KOPT-K1 (cell line): ENCODE data around the gene ZBTB5.
"Not testable (repeated sequence)": the region's sequence is repeated elsewhere in the genome, so short reads cannot be mapped to it uniquely, and the experiment has no call there.

Experiments used
- H3K27ac ChIP-seq: fragments of 200-600 bp; sonication (generic); 2 replicates; pipeline ENCODE4 v1.5.1; 2016; ENCODE audit warnings: antibody characterized with exemption, mild to moderate bottlenecking, low read depth, low read length; ENCODE audit not compliant: poor library complexity, severe bottlenecking
- H3K36me3 ChIP-seq: fragments of 200-600 bp; sonication (generic); 2 replicates; pipeline ENCODE4 v1.5.1; 2017; ENCODE audit warnings: antibody characterized with exemption, mild to moderate bottlenecking, low read length, moderate library complexity; ENCODE audit not compliant: insufficient read depth
- H3K9me3 ChIP-seq: fragments of 200-600 bp; sonication (generic); 2 replicates; pipeline ENCODE4 v1.5.1; 2017; ENCODE audit warnings: antibody characterized with exemption, low read length, mild to moderate bottlenecking; ENCODE audit not compliant: insufficient read depth, poor library complexity, severe bottlenecking

The ZBTB5 gene

DNA sequence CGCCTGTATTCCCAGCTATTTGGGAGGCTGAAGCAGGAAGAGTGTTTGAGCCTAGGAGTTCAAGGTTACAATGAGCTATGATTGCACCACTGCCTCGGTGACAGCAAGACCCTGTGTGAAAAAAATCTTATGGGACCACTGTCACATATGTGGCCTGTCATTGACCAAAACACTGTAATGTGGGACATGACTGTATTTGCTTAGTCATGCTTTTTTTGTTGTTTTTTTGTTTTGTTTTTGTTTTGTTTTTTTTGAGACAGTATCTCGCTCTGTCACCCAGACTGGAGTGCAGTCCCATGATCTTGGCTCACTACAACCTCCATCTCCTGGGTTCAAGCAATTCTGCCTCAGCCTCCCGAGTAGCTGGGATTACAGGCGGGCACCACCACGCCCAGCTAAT, 34.0 kb upstream of the ZBTB5 start:
- Histone ChIP-seq H3K36me3 (peaks cover 100% of the 10 kb centered on the region), H3K27ac (no peak overlapping the region), H3K9me3 (no peaks in the 10 kb centered on the region)

DNA sequence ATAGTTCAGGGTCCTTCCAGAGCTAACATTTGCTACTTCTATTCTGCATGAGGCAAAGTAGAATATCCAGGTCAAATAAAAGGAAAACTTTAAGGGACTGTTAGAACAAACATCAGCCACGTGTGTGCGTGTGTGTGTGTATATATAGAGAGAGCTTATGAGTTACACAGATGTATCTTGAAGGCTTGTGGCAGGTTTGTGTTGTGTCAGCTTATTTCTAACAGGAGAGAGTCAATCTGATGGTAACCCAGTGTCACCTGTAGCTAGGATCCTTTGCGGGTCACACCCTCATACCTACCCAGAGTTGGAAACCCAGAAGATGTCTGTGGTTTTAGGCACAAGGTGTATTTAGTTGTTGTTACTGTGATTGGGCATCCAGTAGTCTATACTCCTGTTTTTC, 33.2 kb upstream of the ZBTB5 start:
- H3K36me3 ChIP-seq: peaks cover 100% of the 10 kb centered on the region

DNA sequence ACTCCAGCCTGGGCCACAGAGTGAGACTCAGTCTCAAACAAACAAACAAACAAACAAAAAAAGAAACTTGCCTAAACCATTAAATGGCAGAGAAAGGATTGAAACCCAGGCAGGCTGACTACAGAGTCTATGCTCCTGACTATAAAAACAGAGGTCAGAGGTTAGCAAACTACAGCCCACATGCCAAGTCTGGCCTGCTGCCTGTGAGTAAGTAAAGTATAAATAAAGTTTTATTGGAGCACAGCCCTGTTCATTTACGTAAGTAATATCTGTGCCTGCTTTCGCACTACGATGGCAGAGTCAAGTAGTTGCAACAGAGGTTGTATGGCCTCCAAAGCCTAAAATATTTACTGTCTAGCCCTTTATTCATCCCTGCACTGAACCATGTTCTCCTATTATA, 32.1 kb upstream of the ZBTB5 start:
- Histone ChIP-seq H3K9me3 (no peaks in the 10 kb centered on the region), H3K36me3 (peaks cover 100% of the 10 kb centered on the region), H3K27ac (no peak overlapping the region)

More for the DNA sequence above, 33.2 kb upstream of the ZBTB5 start:
- Histone ChIP-seq H3K27ac (no peak overlapping the region), H3K9me3 (no peaks in the 10 kb centered on the region)

DNA sequence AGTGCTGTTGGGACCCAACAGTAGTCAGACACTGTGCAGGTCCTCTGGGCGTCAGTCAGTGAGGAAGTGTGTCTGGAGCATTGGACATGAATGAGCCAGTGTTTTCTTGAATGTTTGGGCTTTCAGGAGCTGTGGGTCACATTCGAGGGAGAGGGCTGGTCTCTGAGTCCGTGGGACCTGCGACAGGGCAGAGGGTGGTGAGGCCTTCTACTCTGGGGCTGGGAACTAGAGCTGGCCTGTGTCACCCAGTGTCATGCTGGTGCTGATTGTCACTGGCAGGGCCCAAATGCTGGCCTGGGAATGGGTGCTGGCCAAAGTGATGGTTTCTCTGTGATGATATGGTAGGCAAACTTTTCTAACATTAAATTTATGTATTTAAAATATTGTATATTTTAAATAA, 30.8 kb upstream of the ZBTB5 start:
- Histone ChIP-seq H3K36me3 (peaks cover 100% of the 10 kb centered on the region), H3K27ac (no peak overlapping the region), H3K9me3 (no peaks in the 10 kb centered on the region)

DNA sequence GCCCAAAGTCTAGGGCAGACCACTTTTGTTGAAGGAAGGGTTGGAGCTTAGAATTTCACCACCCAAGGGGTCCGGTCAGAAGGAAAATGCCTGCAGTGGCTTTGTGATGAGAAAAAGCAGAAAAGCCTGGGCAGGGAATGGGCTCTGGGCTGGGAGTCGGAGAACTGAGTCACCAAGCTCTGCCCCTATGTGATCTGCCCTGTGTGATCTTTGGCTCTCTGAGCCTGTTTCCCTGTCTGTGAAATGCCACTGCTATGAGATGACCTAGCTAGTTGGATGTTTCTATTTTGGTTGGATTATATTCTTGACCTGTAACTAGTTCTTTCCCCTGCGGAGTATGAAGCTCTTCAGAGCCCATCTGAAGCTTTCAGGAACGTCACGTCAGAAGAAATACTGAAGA, 30.3 kb upstream of the ZBTB5 start:
- Histone ChIP-seq H3K36me3 (peaks cover 100% of the 10 kb centered on the region), H3K9me3 (no peaks in the 10 kb centered on the region), H3K27ac (no peak overlapping the region)

DNA sequence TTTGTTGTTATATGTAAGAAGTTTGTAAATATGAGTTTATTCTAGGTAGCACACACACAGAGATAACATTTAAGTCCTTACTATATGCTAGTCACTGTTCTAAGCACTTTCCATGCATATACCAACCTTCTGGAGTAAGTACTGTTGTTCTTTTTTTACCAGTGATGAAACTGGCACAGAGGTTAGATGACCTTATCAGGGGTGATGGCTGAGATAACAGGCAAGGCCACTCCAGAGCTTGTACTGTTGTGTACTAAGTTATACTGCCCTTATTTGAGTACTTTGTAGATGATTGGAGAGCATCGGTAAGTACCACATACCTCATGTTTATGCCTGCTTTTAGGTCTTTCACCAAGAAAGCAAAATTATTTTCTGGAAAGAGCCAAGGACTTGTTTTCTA, 26.7 kb upstream of the ZBTB5 start:
- H3K27ac ChIP-seq: no peak overlapping the region
- no peaks in the 10 kb centered on the region for H3K9me3 ChIP-seq
- H3K36me3 ChIP-seq: peaks cover 97% of the 10 kb centered on the region

DNA sequence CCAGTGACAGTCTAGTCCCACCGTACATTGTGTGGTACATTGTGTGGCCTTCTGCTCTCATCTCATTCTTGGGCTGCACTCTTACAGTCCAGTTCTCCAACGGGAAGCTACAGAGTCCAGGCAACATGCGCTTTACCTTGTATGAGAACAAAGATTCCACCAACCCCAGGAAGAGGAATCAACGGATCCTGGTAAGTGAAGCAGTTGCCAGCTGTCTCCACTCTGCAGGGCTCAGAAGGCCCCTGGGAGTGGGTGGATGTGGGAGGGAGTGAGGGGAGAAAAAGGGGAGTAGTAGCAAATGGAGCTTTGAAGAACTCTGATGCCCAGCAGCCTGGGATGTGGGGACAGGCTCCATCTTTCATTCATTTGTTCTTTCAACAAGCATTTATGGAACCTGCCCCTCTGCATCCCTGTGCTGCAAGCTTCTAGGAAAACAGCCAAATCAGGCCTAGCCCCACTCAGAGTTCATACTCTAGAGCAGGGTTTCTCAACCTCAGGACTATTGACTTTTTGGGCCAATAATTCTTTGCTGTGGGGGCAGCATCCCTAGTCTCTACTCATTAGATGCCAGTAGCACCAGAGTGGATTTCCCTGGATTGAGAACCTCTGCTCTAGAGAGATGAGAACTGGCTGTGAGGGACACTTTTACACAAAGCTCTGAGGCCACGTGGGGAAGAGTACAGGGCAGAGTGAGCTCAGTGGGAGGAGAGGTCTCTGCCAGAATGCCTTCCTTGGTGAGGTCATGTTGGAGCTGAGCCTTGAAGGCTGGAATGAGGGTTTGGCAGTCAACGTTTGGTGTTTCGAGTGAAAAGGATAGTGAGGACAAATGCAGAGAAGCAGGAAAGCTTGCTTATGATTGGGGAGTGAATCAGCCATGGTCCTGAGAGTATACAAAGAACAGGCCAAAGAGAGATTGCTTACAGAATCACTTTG, 21.6 kb upstream of the ZBTB5 start:
- Histone ChIP-seq H3K36me3 (peaks cover 46% of the 10 kb centered on the region), H3K27ac (peak overlapping the region; percentile 77), H3K9me3 (no peaks in the 10 kb centered on the region)

DNA sequence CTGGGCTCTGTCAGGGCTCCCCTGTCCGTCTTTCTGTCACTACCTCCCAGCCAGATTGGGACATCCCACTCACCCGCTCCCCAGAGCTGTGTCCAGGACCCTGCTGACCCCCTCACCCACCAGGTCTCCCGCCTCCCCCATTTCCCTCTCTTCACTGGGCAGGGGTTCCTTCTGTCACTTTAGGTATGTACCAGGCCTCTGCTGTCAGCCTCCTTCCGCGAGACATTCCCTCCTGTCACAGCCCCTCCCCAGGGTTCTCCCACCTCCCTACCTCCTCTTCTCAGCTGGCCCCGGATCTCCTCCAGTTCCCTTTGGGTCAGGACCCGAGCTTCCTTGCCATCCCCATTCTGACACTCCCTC, 21.0 kb upstream of the ZBTB5 start:
- no peaks in the 10 kb centered on the region for H3K9me3 ChIP-seq
- H3K27ac ChIP-seq: peak overlapping the region; percentile 77
- H3K36me3 ChIP-seq: peaks cover 40% of the 10 kb centered on the region

DNA sequence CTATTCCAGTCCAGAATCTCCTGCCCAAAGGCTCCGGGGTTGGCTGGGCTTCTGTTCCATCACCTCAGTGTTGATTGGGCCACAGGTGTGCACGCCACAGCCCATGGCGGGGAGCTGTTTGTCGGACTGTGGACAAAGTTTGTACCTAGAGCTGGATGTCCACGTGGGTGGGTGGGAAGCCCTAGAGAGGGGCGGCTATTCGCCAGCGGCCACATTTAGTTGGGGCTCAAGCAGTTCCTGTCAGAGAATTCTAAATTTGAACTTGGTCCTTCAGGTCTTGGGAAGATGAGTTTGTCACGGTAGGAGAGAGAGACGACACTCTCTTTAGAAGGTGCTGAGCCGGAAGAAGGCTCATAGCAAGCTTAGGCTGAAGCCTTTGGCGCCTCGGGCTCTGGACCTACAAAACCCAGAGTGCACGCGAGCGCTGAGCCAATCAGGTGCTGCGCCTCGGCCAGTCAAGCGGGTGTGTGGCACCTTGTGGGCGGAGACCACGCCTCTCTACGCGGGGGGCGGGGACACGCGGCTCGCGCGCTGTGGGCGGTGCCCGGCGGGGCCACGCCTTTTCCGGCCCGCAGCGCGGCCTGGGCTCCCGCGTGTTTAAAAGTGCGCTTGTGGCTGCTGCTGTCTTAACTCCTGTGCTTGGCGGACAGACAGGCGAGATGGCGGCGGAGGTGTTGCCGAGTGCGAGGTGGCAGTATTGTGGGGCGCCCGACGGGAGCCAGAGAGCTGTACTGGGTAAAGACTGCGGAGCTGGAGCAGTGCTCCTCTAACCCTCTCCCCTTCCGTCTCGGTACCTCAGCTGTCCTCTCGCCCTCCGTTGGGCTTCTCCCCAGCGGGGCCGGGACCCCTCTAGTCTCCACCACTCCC, 20.4 kb upstream of the ZBTB5 start, which contains the start of gene POLR1E:
Gene POLR1E (plus strand): TSS at position 560 of the 867 bp plus-strand sequence. CDS start 100 bp downstream, at position 660.
- Histone ChIP-seq H3K9me3 (no peaks in the 10 kb centered on the region), H3K27ac (peak within 1 kb of the TSS; percentile 77), H3K36me3 (peaks cover 34% of the 10 kb centered on the region)

DNA sequence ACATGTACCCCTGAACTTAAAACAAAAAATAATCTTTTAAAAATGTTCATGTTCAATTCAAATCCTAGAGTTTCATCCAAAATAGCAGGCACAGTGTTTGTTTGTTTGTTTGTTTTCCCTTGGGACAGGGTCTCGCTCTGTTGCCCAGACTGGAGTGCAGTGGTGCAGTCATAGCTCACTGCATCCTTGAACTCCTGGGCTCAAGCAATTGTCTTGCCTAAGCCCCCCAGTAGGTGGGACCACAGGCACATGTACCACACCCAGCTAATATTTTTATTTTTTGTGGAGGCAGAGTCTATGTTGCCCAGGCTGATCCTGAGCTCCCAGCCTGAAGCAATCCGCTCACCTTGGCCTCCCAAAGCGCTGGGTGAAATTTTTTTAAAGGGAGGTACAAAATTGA, 15.5 kb upstream of the ZBTB5 start:
- H3K36me3 ChIP-seq: no peaks in the 10 kb centered on the region
- H3K27ac ChIP-seq: no peak overlapping the region
- peaks cover 2% of the 10 kb centered on the region for H3K9me3 ChIP-seq

DNA sequence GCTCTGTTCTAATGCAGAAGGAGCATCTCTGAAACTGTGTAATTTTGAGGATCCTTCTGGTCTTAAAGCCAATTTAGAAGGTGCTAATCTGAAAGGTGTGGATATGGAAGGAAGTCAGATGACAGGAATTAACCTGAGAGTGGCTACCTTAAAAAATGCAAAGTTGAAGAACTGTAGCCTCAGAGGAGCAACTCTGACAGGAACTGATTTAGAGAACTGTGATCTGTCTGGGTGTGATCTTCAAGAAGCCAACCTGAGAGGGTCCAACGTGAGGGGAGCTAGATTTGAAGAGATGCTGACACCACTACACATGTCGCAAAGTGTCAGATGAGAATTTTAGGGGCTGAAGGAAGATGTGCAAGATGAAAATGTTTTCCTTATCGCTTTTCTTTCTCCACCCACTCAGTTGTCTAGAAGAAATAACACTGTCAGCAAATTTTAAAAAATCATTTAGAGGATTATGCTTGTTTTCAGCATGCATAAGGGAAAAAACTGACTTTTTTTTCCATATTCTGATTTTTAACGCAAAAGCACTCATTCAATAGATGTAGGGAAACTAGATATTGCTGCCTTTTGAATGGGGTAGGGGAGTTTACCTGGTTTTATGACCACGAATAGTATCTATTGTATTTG, 12.9 kb upstream of the ZBTB5 start:
- not testable (repeated sequence) for H3K27ac ChIP-seq, H3K36me3 ChIP-seq
- peaks cover 23% of the 10 kb centered on the region for H3K9me3 ChIP-seq

DNA sequence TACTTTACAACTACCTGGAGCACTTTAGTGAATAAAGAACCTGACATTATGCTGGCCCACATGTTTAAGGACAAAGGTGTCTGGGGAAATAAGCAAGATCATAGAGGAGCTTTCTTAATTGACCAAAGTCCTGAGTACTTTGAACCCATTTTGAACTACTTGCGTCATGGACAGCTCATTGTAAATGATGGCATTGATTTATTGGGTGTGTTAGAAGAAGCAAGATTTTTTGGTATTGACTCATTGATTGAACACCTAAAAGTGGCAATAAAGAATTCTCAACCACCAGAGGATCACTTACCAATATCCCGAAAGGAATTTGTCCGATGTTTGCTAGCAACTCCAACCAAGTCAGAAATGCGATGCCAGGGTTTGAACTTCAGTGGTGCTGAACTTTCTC, 12.2 kb upstream of the ZBTB5 start:
- H3K9me3 ChIP-seq: peaks cover 23% of the 10 kb centered on the region
- not testable (repeated sequence) for H3K36me3 ChIP-seq, H3K27ac ChIP-seq

DNA sequence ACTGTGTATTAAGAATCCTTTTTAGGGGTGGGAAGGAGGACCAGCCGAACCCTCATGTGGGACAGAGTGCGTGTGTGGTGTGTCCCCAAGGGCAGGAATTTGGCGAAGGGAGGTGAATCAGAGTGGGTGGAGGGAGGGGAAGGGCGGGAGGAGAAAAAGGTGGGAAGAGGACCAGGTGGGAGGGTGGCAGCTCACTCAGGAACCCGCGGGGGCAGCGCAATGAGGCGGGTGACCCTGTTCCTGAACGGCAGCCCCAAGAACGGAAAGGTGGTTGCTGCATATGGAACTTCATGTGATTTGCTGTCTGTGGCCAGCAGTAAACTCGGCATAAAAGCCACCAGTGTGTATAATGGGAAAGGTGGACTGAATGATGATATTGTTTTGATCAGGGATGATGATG, 11.7 kb upstream of the ZBTB5 start:
- H3K27ac ChIP-seq: no peak overlapping the region

DNA sequence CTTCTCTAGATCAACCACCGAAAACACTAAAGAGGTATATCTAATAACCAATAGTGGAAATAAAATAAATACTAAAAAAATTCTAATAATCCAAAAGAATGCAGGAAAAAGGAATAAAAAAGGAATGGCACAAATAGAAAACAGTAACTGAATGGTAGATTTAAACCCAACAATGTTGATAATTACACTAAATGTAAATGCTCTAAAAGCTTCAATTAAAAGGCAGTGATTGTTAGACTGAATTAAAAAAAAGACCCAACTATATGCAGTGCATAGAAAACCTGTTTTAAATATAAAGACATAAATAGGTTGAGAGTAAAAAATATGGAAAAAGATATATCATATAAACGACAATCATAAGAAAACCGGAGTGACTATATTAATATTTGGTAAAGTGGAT, 9.2 kb upstream of the ZBTB5 start:
- H3K9me3 ChIP-seq: peaks cover 23% of the 10 kb centered on the region
- no peak overlapping the region for H3K27ac ChIP-seq
- H3K36me3 ChIP-seq: no peaks in the 10 kb centered on the region

More for the DNA sequence above, 11.7 kb upstream of the ZBTB5 start:
- Histone ChIP-seq H3K36me3 (no peaks in the 10 kb centered on the region), H3K9me3 (peaks cover 23% of the 10 kb centered on the region)

DNA sequence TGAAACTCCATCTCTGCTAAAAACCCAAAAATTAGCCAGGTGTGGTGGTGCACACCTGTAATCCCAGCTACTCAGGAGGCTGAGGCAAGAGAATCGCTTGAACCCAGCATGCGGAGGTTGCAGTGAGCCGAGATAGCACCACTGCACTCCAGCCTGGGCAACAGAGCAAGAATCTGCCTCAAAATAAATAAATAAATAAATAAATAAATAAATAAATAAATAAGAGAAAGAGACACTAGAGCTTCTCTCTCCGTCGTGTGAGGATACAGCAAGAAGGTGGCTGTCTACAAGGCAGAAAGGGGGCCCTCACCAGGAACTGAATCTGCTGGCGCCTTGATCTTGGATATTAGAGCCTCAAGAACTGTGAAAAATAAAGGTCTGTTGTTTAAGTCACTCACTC, 8.7 kb upstream of the ZBTB5 start:
- peaks cover 23% of the 10 kb centered on the region for H3K9me3 ChIP-seq
- not testable (repeated sequence) for H3K36me3 ChIP-seq, H3K27ac ChIP-seq
